Measurements from ENCODE around the gene SMIM43.

SMIM43 gene

DNA sequence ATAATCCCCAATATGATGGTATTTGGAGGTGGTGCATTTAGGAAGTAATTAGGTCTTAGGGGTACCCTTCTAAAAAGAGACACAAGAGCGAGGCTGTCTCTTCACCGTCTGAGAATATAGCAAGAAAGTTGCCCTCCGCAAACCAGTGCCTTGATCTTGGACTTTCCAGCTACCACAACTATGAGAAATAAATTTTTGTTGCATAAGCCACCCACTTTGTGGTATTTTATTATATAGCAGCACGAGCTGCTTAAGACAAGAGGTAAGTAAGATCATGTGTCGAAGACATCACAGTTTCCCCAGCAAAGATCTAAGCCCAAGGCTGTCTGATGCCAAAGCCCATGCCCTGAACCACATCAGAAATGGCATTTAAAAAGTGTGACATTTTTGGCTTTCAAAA lies 26.5 kb upstream of the SMIM43 start:
- peak; percentile 88 for DNase-seq (ENCODE audit: low read depth)
- no peak overlapping the region for H3K4me3 ChIP-seq (ENCODE audit: low read depth, low read length)
- TF ChIP-seq CTCF (conservative IDR thresholded peaks at IDR 0.05; ENCODE audit: low read depth, low read length): no peak

GRCh38 chr4:121790976-121791375 lies 26.0 kb upstream of the SMIM43 start:
- H3K4me3 ChIP-seq (ENCODE audit: low read depth, low read length): no peak overlapping the region
- no peak for TF ChIP-seq CTCF (conservative IDR thresholded peaks at IDR 0.05; ENCODE audit: low read depth, low read length)
- peak; percentile 44 for DNase-seq (ENCODE audit: low read depth)

- no peak for TF ChIP-seq CTCF (conservative IDR thresholded peaks at IDR 0.05; ENCODE audit: low read depth, low read length)
- DNase-seq (ENCODE audit: low read depth): peak; percentile 70
- no peak overlapping the region for H3K4me3 ChIP-seq (ENCODE audit: low read depth, low read length)
These were observed 25.2 kb upstream of the SMIM43 start for GRCh38 chr4:121789960-121790829.

DNA sequence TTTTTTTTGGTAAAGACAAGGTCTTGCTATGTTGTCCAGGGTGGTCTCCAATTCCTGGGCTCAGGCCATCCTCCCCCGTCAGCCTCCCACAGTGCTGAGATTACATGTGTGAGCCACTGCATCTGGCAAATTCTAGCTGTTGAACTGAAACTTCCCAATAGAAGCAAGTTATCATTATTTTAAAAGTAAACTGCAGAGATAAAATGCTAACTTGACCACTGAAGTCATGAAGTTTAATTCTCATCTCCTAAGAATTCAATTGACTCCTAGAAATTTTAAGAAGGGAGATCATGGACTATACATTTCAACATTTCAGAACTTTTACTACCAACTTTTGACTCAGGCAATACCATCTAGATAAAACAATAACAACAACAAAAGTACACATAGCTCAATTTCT lies 24.5 kb upstream of the SMIM43 start:
- no peak for DNase-seq (ENCODE audit: low read depth)
- no peak overlapping the region for H3K4me3 ChIP-seq (ENCODE audit: low read depth, low read length)
- TF ChIP-seq CTCF (conservative IDR thresholded peaks at IDR 0.05; ENCODE audit: low read depth, low read length): no peak

- no peak for DNase-seq (ENCODE audit: low read depth)
- no peak for TF ChIP-seq CTCF (conservative IDR thresholded peaks at IDR 0.05; ENCODE audit: low read depth, low read length)
- H3K4me3 ChIP-seq (ENCODE audit: low read depth, low read length): no peak overlapping the region
These were observed 23.9 kb upstream of the SMIM43 start for GRCh38 chr4:121788896-121789295.

- no peak for TF ChIP-seq CTCF (conservative IDR thresholded peaks at IDR 0.05; ENCODE audit: low read depth, low read length)
- H3K4me3 ChIP-seq (ENCODE audit: low read depth, low read length): no peak overlapping the region
- DNase-seq (ENCODE audit: low read depth): no peak
These were observed 21.3 kb upstream of the SMIM43 start for GRCh38 chr4:121786221-121786620.

- DNase-seq (ENCODE audit: low read depth): peak; percentile 32
- no peak for TF ChIP-seq CTCF (conservative IDR thresholded peaks at IDR 0.05; ENCODE audit: low read depth, low read length)
- no peak overlapping the region for H3K4me3 ChIP-seq (ENCODE audit: low read depth, low read length)
These were observed 20.5 kb upstream of the SMIM43 start for GRCh38 chr4:121785479-121785878.

Data from choroid plexus epithelial cell (primary cell).